Activated CD4-positive, CD25-positive, alpha-beta regulatory T cell treated with anti-CD3 and anti-CD28 coated beads, Interleukin-2, amount 50 U/mL, for 72 hours (primary cell): ENCODE measurements around the gene NFIA.

ENCODE experiments used
- DNase-seq: peaks from one replicate; pipeline ENCODE4 v3.0.0; 2021

NFIA gene

GRCh38 chr1:61132645-61133334, 50.4 kb downstream of the NFIA start:
- no peak for DNase-seq

- no peak for DNase-seq
Measured at GRCh38 chr1:61133335-61134019, 51.1 kb downstream of the NFIA start.

GRCh38 chr1:61135291-61135690, 52.9 kb downstream of the NFIA start:
- no peak for DNase-seq

GRCh38 chr1:61138305-61138704, 55.9 kb downstream of the NFIA start:
- no peak for DNase-seq

- DNase-seq = no peak
Measured at GRCh38 chr1:61138921-61139774, 56.8 kb downstream of the NFIA start.

GRCh38 chr1:61139775-61140549, 57.6 kb downstream of the NFIA start:
- no peak for DNase-seq

- no peak for DNase-seq
Measured at GRCh38 chr1:61140778-61141177, 58.4 kb downstream of the NFIA start.

GRCh38 chr1:61141288-61142042, 59.1 kb downstream of the NFIA start:
- no peak for DNase-seq

GRCh38 chr1:61142043-61142440, 59.7 kb downstream of the NFIA start:
- no peak for DNase-seq

- no peak for DNase-seq
Measured at GRCh38 chr1:61142726-61143500, 60.6 kb downstream of the NFIA start.

GRCh38 chr1:61143821-61144424, 61.6 kb downstream of the NFIA start:
- no peak for DNase-seq

- no peak for DNase-seq
Measured at GRCh38 chr1:61149010-61149860, 66.9 kb downstream of the NFIA start.

- no peak for DNase-seq
Measured at GRCh38 chr1:61151565-61151964, 69.2 kb downstream of the NFIA start.

- no peak for DNase-seq
Measured at GRCh38 chr1:61152066-61152465, 69.7 kb downstream of the NFIA start.

GRCh38 chr1:61152469-61153105, 70.2 kb downstream of the NFIA start:
- no peak for DNase-seq

- no peak for DNase-seq
Measured at GRCh38 chr1:61156576-61157467, 74.5 kb downstream of the NFIA start.

- no peak for DNase-seq
Measured at GRCh38 chr1:61157468-61157987, 75.2 kb downstream of the NFIA start.

- no peak for DNase-seq
Measured at GRCh38 chr1:61158591-61158990, 76.2 kb downstream of the NFIA start.
